GM19467 (cell line): ENCODE measurements around the gene PRRX2.
A peak's percentile ranks its signal among the peaks of the same experiment; 100 is the strongest.
"Not testable (repeated sequence)": the region's sequence is repeated elsewhere in the genome, so short reads cannot be mapped to it uniquely, and the experiment has no call there.

ENCODE experiments used
- ATAC-seq: cut with Tn5 transposase; IDR thresholded peaks from one replicate; pipeline ENCODE4 v1.9.1; 2021; ENCODE audit warnings: mild to moderate bottlenecking, moderate library complexity; ENCODE audit not compliant: unreplicated experiment

The PRRX2 gene

DNA sequence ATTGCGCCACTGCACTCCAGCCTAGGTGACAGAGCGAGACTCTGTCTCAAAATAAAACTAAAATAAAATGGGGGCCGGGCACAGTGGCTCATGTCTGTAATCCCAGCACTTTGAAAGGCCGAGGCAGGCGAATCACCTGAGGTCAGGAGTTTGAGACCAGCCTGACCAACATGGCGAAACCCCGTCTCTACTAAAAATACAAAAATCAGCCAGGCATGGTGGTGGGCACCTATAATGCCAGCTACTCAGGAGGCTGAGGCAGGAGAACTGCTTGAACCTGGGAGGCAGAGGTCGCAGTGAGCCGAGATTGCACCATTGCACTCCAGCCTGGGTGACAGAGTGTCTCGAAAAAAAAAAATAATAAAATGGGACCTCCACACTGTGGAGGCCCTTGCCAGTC lies 29.1 kb upstream of the PRRX2 start:
- not testable (repeated sequence) for ATAC-seq

- ATAC-seq, result no peak
Observed at GRCh38 chr9:129637102-129637501, 28.3 kb upstream of the PRRX2 start.

DNA sequence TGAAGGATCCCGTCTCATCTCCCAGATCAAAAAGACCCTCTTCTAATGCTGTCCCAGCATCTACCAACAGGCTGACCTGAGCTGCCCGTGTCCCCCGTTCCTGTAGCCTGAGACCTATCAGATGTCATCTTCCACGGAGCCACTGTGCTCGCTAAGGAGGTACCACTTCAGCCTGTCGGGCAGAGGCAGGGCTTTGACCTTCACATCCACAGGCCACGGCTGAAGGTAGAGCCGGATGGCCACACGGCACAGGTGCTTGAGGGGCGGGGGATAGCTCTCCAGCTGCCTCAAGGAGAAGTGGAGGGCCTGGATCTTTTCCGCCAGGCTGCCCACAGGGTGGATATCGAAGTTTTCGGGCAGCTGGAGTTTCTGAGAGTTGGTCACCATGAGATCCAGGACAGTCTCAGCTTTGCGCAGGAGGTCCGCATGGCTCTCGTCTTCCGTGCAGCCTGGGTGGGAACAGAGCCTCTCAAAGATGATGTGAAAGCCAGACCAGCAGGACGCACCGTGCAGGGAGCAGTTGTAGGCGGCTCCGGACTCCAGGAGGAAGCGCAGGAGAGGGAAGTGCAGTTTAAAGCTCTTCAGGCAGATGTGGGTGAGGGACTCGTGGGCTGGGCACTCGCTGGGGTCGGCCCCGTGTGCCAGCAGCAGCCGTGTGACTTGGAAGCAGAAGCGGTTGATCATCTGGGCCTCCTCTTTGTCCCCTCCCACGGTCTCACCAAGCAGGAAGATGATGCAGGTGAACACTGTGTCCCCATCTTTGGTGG lies 27.6 kb upstream of the PRRX2 start:
- no peak for ATAC-seq

DNA sequence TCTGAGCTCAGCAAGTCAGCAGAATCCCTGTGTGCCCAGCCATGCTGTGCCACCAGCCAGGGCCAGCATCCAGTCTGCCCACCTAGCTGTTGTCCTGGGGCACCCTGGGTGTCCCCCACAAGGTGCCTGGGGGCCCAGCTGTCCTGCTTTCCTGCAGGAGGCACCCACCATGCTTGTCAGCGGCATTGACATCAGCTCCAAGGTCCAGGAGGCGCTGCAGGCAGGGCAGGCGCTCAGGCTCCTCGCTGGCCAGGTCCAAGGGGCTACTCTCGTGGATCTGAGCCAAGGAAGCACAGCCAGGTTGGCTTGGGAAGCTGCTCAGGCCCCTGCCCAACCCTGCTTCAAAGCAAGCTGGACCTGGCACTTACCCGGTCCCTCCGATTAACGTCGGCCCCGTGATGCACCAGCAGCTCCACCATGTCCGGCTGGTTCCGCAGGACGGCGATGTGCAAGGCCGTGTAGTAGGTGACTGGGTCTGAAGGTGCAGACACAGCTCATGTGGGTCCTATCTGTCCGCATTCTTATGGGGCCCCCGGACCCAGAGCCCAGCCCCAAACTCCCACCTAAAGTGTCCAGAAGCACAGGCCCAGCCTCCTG lies 26.3 kb upstream of the PRRX2 start:
- ATAC-seq, result no peak

GRCh38 chr9:129639756-129640085 lies 25.7 kb upstream of the PRRX2 start:
- no peak for ATAC-seq

DNA sequence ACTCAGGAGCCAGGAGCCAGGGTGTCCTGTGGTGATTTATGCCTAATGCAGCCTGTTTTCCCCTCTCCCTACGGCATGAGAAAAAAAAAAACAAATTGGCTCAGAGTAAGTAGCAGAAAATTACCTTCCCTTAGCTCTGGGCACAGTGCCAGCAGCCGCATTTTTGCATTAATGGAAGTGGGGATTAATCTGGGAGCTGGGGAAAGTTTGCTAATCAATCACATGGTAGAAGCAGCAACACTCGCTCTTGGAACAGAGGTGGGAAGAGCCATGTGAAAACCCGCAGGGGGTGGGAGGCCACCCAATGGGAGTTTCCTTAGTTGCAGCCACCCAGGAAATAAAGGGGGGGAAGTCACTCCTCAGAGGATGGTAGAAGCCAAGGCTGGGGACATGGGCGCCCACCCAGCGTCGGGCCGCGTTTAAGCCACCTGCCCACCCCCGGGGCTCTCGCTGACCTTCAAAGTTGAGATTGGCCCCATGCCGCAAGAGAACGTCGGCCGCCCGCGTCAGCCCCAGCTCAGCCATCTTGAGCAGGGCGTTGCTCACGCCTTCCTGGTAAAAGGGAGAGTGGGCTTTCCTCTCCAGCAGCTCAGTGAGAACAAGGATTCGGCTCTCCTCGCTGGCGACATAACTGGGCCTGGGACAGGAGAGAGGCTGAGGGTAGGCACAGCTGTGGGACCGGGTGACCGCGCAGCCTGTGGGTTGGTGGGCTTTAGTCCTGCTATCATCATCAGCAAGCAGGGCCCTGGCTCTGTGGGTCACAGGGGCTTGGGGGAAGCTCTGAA lies 25.2 kb upstream of the PRRX2 start:
- ATAC-seq, result no peak

DNA sequence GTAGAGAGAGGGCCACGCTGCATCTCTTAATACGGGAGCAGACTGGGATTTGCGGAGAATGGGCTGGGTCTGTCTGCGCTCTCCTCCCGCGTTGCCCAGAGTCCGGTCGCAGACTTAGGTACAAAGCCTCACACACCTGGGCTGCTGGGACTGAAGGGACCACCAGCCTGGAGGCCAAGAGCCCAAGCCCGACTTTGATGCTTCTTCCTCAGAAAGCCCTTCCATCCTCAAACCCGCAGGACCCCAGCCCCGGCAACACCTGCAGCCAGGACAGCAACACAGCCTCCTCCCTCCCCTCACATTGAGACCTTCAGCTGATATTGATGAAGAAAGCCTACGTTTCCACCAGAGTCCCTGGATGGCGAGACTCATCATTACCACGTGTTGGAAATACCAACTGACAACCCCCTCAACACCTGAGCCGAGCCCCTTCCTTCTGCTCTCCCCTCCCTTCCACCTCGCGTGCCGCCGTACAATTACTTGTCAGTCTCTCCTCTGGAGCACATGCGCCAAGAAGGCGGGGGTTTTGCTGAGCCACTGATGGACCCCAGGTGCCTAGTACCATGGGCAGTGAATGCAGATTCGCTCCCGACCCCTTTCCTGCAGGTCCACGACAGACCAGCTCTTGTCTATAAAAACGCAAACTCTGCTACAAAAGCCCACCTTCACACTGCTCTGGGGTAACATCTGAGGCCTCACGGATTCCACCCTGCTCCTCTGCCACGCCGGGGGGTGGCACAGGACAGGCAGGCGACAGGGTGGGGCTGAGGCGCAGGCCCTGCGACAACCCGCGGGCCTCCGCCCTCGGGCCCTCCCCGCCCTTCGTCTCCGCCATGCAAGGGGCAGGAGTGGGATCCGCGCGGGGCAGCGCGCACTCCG lies 24.3 kb upstream of the PRRX2 start:
- ATAC-seq, result no peak

- ATAC-seq, result peak; percentile 89
Observed at GRCh38 chr9:129641750-129642585, 23.5 kb upstream of the PRRX2 start, which contains the start of gene ASB6. Gene ASB6, minus strand, starts transcription at chr9:129642151. Its CDS starts 152 bp downstream, at chr9:129641999.

DNA sequence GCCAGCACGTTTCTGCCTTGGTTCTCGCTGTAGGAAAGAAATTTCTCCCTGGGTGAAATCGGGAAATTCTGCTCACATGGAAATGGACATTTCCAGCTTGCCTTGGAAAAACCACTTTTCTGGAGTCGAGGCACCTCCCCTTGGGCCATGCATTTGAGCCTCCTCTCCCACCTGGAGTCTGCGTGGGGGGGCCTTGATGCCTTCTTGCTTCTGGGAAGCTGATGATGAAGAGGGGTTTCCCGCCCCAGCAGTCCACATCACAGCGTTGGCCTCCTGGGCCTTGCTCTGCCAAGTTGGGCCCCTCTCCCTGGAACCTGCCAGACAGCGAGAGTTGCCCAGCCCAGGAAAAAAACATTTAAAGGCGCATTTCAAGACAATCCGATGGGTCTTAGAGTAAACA lies 21.7 kb upstream of the PRRX2 start:
- ATAC-seq, result no peak

GRCh38 chr9:129644365-129644764 lies 21.1 kb upstream of the PRRX2 start:
- no peak for ATAC-seq

DNA sequence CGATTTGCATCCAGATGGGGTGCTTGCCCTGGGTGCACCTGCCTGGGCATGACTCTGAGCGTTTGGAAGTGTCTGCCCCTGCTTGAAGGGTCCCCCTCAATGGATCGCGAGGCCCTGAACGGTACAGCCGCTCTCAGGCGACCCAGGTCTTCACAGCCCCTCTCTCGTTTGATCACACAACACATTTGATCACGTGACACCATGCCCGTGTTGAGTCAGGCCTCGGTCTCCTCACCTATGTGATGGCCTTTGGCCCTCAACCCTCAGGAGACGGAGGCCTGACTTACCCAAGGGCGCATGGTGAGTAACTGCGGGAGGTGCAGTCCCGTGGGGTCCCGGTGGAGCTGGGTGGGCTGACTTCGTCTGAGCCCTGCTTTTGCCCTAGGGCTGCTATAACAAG lies 20.5 kb upstream of the PRRX2 start:
- no peak for ATAC-seq

DNA sequence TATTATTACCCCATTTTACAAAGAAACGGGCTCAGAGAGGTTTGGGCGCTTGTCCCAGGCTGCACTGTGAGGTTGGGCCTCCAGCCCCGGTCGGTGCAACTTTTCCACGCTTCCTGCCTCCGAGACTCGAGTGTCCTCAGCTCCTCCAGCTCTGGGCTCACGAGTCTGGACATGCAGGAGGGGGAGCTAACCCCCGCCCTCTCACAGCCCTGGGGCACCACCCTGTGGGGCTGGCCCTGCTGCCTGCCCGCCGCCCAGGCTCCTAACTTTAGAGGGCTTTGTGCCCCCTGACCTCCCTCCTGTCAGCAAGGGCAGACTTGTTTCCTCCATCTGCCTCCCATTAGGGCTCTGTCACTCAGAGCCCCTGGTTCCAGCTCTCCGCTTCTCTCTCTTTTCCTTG lies 19.2 kb upstream of the PRRX2 start:
- no peak for ATAC-seq

- no peak for ATAC-seq
Observed at GRCh38 chr9:129646654-129647053, 18.8 kb upstream of the PRRX2 start.

DNA sequence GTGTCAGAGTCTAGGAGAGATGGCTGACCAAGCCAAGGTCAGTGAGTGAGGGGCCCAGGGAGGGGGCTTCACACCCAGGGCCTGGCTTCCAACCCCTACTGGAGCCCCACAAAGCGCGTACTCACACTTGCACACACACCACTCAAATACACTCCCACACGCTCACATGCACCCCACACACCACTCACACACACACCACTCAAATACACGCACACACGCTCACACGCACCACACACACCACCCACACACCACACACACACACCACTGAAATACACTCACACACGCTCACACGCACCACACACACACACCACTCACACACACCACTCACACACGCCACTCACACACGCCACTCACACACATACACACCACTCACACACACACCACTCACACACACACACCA lies 17.8 kb upstream of the PRRX2 start:
- ATAC-seq, result no peak

DNA sequence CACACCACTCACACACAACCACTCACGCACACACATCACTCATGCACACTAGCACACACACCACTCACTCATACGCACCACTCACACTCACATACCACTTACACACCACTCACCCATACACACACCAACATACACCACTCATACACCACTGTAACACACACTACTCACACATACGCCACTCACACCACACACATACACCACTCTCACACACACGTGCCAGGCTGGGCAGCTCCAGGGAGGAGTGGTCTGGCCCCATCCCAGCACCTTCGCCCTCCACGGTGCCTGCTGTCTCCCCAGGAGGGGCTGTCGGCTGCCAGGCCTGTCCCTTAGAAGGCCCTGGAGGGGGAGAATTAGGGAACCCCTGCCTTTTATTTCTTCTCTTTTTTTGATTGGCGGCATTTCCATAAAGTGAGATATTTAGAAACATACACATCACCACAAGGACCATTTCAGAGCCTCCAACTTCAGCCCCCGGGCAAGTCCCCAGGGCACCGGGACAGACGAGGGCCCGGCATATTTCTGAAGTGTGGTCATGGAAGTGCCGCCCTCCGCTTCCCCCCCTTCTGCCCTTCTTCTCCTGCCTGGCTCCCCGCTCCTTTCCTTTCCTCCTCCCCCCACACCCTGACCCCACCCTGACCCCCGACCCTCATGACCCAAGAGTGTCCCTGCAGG lies 17.2 kb upstream of the PRRX2 start:
- no peak for ATAC-seq

GRCh38 chr9:129648764-129649115 lies 16.7 kb upstream of the PRRX2 start:
- no peak for ATAC-seq

DNA sequence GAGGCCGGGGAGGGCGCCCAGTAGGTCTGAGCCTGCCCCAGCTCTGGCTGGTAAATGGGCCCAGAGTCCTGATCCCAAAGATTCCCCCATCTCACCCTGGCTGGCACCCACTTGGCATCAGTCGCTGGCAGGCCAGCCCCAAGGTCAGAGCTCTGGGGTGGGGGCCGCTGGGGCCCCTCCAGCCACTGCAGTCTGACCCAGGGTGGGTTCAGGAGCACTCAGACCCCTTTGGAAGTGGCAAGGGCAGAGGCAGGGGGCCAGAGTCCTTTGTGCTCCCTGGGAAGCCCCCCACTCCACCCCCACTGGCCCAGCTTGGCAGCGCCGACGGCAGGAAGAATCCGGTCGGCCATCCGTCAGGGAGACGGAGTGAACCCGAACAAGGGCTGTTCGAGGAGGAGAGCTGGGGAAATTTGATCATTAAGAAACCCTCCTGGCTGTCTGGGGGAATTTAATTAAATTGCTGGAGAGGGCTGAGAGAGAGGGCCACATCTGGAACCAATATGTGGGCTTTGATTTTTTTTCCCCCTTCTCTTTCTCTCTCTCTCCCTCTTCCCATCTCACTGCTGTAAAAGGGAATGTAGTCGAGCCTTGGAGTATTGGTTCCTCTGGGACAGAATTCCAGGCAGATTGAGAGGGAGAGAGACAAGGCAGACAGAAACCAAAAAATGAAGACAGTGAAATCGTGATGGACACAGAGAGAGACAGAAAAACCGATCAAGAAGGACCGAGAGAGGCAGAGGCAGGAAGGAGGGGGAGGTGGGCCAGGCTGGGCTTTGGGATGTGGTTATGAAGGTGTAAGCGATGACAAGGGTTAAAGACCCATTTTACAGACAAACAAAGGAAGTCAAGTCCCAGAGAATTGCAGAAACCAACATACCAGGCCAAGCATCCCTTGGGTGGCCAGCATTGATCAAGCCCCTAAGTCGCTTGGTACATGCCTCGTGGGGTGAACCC lies 15.4 kb upstream of the PRRX2 start:
- ATAC-seq, result no peak

DNA sequence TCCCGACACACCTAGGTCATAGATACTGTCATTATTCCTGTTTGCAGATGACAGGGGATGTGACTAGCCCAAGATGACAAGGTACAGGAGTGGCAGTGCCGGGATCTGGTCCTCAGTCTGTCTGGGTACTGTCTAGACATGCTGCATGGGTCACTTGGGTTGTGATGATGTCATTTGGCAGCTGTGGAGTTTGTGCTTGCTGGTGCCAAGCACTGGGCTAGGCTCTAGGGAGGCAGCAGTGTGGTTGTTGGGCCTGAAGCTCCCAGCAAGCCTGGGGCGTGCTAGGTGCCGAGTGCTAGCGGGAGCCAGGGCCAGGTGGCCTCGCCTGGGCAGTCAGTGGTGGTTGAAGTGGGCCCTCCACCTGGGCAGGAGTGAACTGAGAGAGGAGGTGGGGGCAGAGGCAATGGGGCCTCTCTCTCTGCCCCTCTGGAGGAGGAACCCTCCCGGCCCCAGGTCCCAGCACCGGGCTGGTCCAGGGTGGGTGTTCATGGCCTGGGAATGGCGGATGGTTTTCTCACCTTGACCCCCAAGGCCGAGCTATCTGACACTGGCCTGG lies 14.7 kb upstream of the PRRX2 start:
- ATAC-seq, result no peak
